SU-DHL-6 (cell line): ENCODE measurements around the gene PXDN.

Experiments used
- CTCF ChIP-seq: fragments of 200-600 bp; sonication (generic); IDR thresholded peaks from one replicate; pipeline ENCODE4 v1.5.1; 2017; ENCODE audit warnings: antibody characterized with exemption, mild to moderate bottlenecking, low read length, moderate library complexity; ENCODE audit not compliant: insufficient read depth, poor library complexity, severe bottlenecking
- EZH2phosphoT487 ChIP-seq: fragments of 200-600 bp; sonication (generic), shearing (Covaris generic); conservative IDR thresholded peaks from 2 replicates; pipeline ENCODE4 v1.6.1; 2018; ENCODE audit warnings: mild to moderate bottlenecking, antibody characterized with exemption, low read length, moderate library complexity, mixed read lengths

GRCh38 chr2:1600191-1601066 is 143.9 kb downstream of the PXDN start:
- TF ChIP-seq CTCF (no peak), EZH2phosphoT487 (no peak)
